ENCODE results near the gene ZFP92. TPM values are rescaled to one million over a fixed set of nuclear protein-coding genes. Genes with fewer than 3 reads are reported as not detected.

ZFP92 gene
- total and polyA plus RNA-seq, 2 of the 8 experiments (the other 6 are each of a cell fraction or from before 2014, with no cell fraction given) = 0.14 to 0.41 TPM

DNA sequence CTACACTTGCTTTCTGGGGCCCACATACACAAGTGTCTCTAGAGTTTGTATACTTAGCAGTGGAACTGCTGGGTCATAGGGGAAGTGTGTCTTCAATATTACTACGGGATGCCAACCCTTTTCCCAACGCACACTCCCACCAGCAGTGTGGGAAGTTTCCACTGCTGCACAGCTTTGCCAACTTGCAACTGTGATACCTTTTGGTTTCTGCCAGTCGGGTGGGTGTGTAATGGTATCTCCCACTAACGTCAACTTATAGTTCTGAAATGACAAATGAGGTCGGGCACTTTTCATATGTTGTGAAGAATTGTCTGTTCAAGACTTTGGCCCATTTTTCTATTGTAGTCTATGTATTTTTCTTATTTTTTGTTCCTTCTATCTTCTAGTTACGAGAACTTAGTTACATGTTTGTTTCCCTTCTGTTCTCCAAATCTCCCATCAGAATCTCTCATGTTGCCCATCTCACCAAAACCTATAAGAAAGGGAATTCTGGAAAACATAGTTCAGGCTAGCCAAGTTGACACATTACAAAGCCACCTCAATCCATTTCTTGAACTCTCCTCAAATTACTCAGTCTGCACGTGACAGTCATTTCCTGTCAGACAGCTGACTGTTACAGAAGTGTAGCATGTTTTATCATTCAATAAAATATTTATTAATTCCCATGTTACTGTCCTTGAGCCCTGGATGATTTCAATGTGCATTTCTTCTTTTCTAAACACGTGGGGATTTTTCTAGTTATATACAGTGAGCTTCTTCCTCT lies 40.8 kb upstream of the ZFP92 start (continued):
- TF ChIP-seq, protein P1, sequence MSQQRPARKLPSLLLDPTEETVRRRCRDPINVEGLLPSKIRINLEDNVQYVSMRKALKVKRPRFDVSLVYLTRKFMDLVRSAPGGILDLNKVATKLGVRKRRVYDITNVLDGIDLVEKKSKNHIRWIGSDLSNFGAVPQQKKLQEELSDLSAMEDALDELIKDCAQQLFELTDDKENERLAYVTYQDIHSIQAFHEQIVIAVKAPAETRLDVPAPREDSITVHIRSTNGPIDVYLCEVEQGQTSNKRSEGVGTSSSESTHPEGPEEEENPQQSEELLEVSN (IDR thresholded peaks at IDR 0.05) = no peak
- TF ChIP-seq CHD7 (IDR thresholded peaks at IDR 0.05; ENCODE audit: insufficient replicate concordance, low read length) = no peak
- no peak for TF ChIP-seq BACH1 (IDR thresholded peaks at IDR 0.05; ENCODE audit: low read length)
- TF ChIP-seq CBX8 (IDR thresholded peaks at IDR 0.05; ENCODE audit: borderline replicate concordance, low read depth, low read length) = no peak
- TF ChIP-seq HDAC6 (IDR thresholded peaks at IDR 0.05; ENCODE audit: low read depth, low read length) = no peak

Measured in H1 (cell line).